M059J (cell line): ENCODE data around the gene TPGS1. TPM values are rescaled to one million over a fixed set of nuclear protein-coding genes. Genes with fewer than 3 reads are reported as not detected.

Experiments used
- DNase-seq: peaks from one replicate; pipeline ENCODE4 v3.0.0-alpha.2; 2012; ENCODE audit warnings: low read depth
- total RNA-seq: library from RNA; depleted of rRNA; stranded (reverse); fragments of >200 nt; shearing (Covaris generic); gene quantifications from 2 replicates; pipeline ENCODE4 v1.2.3, GENCODE V29; 2014

Gene TPGS1
- total RNA-seq, 1 experiment from 2014 or later, result 43.9 TPM

DNA sequence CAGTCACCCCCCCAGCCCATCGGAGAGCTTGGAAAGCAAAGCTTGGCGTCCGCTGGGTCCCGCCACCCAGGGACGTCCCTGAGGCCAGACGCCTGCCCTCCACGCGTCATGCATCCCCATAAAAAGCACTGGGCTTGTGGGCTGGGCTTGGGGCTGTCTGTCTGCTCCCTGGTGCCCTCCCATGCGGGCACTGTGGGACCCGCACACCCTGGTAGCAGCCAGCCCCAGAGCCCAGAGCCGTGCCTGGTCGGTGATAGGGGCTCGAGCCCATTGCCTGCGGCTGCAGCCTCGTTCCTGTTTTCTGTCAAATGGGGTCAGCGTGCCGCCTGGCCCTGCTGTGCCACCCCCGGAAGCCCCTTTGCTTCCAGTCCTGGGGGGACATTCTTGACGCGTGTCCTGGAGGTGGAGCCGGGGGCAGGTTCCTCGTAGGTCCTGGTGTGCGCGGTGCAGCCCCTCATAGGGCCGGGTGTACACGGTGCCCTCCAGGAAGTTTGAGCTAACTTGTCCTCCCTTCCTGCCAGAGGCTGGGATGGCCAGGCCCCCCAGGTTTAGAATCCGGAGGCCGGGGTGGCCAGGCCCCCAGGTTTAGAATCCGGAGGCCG lies 32.2 kb downstream of the TPGS1 start:
- no peak for DNase-seq

- DNase-seq, result no peak
These were observed 33.8 kb downstream of the TPGS1 start for GRCh38 chr19:540867-541637.

- no peak for DNase-seq
These were observed 34.4 kb downstream of the TPGS1 start for GRCh38 chr19:541699-542098.

DNA sequence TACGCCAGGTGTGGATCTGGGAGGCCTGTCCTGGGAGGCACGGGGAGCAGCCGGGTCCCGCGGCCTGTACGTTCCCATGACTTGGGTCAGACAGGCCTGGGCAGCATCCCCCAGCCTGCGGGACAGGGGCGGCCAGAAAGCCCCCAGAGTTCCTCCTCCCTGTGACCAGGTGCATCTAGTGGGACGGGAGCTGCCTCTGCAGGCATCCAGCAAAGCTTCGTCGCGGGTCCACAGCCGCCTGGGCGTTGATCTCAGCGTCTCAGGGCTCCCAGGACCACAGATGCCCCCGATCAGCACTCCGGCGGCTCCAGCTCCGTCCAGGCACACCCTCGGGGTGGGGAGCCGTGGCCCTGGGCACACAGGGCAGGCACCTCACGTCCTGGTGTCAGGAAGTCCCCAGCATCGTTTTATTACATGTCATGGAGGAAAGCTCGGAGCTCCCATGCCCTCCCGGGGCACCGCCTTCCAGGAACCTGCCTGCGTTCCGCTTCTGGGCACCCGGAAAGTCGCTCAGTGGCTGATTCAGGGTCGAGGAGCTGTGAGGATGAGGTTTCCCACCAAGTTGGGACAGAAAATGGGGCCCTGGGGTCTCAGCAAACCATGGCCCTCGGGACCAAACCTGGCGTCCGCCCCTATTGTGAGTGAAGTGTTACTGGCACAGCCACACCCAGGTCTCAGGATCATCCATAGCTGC lies 35.0 kb downstream of the TPGS1 start:
- no peak for DNase-seq

DNA sequence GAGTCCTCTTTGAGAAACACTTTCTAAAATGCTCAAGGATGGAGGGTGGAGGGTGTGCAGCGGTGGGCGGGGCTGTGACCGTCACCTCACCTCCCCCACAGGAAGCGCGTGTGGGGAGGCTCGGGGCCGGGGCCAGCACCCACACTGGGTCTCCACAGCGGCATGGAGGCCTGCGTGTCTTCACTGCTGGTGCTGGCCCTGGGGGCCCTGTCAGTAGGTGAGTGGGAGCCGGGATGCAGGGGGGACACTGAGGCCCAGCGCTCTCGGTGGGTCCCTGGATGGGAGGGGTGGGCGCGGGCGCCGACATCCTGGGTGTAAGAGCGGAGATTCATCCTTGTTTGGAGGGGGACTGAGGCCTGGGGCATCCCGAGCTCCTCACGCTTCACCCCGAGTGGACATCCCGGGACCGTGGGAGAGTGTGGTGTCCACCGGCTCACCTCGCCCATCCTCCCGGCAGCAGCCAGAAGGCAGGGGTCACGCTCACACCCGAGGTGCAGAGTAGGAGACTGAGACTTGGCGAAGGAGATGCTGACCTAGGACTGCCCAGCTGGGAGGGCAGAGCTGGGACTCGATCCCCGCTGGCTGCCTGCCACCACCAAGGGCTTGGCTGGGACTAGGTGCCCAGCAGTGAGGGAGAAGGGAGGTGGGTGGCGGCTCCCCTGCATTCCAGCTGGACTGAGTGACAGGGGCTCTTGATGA lies 36.8 kb downstream of the TPGS1 start, which contains the start of gene GZMM:
TSS of gene GZMM (plus strand) at position 144 of the 699 bp plus-strand sequence. CDS start at position 163, 19 bp downstream.
- DNase-seq, result no peak

- DNase-seq, result no peak
These were observed 39.8 kb downstream of the TPGS1 start for GRCh38 chr19:547117-547516.

GRCh38 chr19:547836-548720 lies 40.8 kb downstream of the TPGS1 start:
- no peak for DNase-seq

GRCh38 chr19:548886-549830 lies 41.9 kb downstream of the TPGS1 start:
- no peak for DNase-seq

GRCh38 chr19:554817-555216 lies 47.5 kb downstream of the TPGS1 start:
- no peak for DNase-seq

DNA sequence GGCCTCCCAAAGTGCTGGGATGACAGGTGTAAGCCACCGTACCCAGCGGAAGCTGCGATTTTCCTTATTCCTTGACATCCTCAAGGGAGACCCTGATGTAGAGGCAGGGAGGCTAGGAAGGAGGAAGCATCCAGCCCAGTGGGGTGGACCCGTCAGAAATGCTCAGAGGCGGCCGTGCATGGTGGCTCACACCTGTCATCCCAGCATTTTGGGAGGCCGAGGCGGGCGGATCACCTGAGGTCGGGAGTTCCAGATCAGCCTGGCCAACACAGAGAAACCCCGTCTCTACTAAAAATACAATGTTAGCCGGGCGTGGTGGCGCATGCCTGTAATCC lies 48.1 kb downstream of the TPGS1 start:
- DNase-seq, result no peak

- DNase-seq, result no peak
These were observed 49.5 kb downstream of the TPGS1 start for GRCh38 chr19:556611-557382.

DNA sequence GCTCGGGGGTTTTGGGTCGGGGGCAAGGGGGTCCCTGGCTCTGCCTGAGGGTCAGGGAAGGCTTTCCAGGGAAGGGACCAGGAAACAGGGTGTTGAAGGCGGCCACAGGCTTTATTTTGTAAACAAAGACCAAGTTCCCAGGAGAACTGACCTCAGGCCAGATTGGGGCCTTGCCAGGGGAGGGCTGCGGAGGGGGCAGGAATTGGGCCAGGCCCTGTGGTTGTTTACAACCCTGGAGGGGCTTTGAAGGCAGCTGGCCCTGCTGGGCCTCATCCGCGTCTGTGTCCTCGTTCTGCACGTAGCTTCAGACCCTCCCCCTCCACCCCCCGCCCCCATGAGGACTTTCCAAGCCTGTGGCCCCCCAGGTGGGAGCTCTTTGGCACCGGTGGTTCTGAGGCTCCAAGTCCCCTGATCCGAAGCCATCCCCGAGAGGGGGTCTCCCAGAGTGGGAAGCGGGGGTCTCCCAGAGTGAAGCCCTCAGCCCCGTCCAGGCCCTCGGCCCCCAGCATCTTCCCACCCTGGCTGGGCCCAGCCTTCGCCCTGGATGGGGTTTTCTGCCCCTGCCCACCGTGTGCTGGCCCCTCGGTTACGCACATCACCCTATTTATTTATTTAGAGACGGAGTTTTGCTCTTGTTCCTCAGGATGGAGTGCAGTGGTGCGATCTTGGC lies 51.6 kb downstream of the TPGS1 start:
- DNase-seq, result peak; percentile 65

- no peak for DNase-seq
These were observed 52.8 kb downstream of the TPGS1 start for GRCh38 chr19:560121-560520.

DNA sequence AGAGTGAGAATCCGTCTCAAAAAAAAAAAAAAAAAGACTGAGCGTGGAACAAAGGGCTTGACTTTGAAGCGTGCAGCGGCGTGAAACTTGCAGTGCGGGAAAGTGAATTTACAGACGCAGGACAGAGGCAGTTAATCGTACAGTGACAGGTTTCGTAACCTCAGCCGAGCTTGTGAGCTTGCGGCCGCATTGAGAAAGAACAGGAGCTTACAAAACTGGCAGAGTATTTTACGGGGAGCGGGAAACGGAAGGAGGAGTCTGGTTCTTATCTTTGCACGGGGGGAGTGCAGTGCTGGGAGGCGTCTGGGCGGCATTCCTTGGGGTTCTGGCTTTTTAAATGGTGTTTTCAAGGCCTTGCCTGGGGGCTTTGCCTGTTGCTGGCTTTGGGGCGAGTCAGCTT lies 59.1 kb downstream of the TPGS1 start:
- no peak for DNase-seq

GRCh38 chr19:566844-567243 lies 59.5 kb downstream of the TPGS1 start:
- no peak for DNase-seq

- DNase-seq, result no peak
These were observed 60.1 kb downstream of the TPGS1 start for GRCh38 chr19:567296-567900.
